ENCODE results near the gene FARP1.

Gene FARP1

GRCh38 chr13:98123176-98123575 is 19.7 kb upstream of the FARP1 start:
- H3K23ac ChIP-seq (ENCODE audit: low read length): no peak overlapping the region
- no peaks in the 10 kb centered on the region for H3K27me3 ChIP-seq (ENCODE audit: insufficient read depth, low read length)
- DNase-seq: no peak
- no peak overlapping the region for H2BK5ac ChIP-seq (ENCODE audit: low read depth, low read length, poor library complexity)
- no peak overlapping the region for H2AK5ac ChIP-seq (ENCODE audit: low read length)
- H3K36me3 ChIP-seq (ENCODE audit: control insufficient read depth in 1 of 2, insufficient read depth in 2 of 2, low read length in 2 of 2): no peaks in the 10 kb centered on the region
- H3K79me1 ChIP-seq (ENCODE audit: low read length): no peaks in the 10 kb centered on the region
- no peak overlapping the region for H4K91ac ChIP-seq (ENCODE audit: low read depth, low read length)
- no peak overlapping the region for H2BK12ac ChIP-seq (ENCODE audit: low read length)
- H2BK120ac ChIP-seq (ENCODE audit: insufficient read depth, low read length, poor library complexity): no peak overlapping the region
- H3K4me2 ChIP-seq (ENCODE audit: low read length): no peak overlapping the region
- WGBS (ENCODE audit: extremely low coverage, insufficient coverage, insufficient read length): no CpG with 5 or more reads among the region's 1 CpG
- H3K4ac ChIP-seq (ENCODE audit: low read depth, low read length): no peak overlapping the region
- no peak overlapping the region for H2AFZ ChIP-seq (ENCODE audit: insufficient read depth, low read length, poor library complexity)
- no peak overlapping the region for H3K4me3 ChIP-seq (ENCODE audit: low read depth, low read length)
- no peak overlapping the region for H3K14ac ChIP-seq (ENCODE audit: low read length)
- peaks cover 6% of the 10 kb centered on the region for H3K9me3 ChIP-seq (ENCODE audit: insufficient read depth, low read depth, low read length)
- H3K4me1 ChIP-seq (ENCODE audit: control insufficient read depth in 1 of 2, insufficient read depth in 2 of 2, low read length in 2 of 2): no peaks in the 10 kb centered on the region
- no peak overlapping the region for H3K9ac ChIP-seq (ENCODE audit: low read length)
- no peak overlapping the region for H3K27ac ChIP-seq (ENCODE audit: low read depth, low read length)
- H4K12ac ChIP-seq (ENCODE audit: low read depth, low read length): no peak overlapping the region
- no peaks in the 10 kb centered on the region for H3K79me2 ChIP-seq (ENCODE audit: control insufficient read depth, insufficient read depth, low read length, poor library complexity)
- H3K18ac ChIP-seq (ENCODE audit: low read length): no peak overlapping the region
- no peak overlapping the region for H4K8ac ChIP-seq (ENCODE audit: low read depth, low read length)

GRCh38 chr13:98129059-98129746 is 13.7 kb upstream of the FARP1 start:
- no CpG with 5 or more reads among the region's 5 CpGs for WGBS (ENCODE audit: extremely low coverage, insufficient coverage, insufficient read length)
- no peak overlapping the region for H4K8ac ChIP-seq (ENCODE audit: low read depth, low read length)
- no peak overlapping the region for H2BK120ac ChIP-seq (ENCODE audit: insufficient read depth, low read length, poor library complexity)
- no peak overlapping the region for H3K9ac ChIP-seq (ENCODE audit: low read length)
- H3K4ac ChIP-seq (ENCODE audit: low read depth, low read length): no peak overlapping the region
- no peak overlapping the region for H3K18ac ChIP-seq (ENCODE audit: low read length)
- H4K91ac ChIP-seq (ENCODE audit: low read depth, low read length): no peak overlapping the region
- no peaks in the 10 kb centered on the region for H3K4me1 ChIP-seq (ENCODE audit: control insufficient read depth in 1 of 2, insufficient read depth in 2 of 2, low read length in 2 of 2)
- no peak overlapping the region for H2BK5ac ChIP-seq (ENCODE audit: low read depth, low read length, poor library complexity)
- no peaks in the 10 kb centered on the region for H3K27me3 ChIP-seq (ENCODE audit: insufficient read depth, low read length)
- H4K12ac ChIP-seq (ENCODE audit: low read depth, low read length): no peak overlapping the region
- no peak overlapping the region for H2BK12ac ChIP-seq (ENCODE audit: low read length)
- no peak overlapping the region for H3K14ac ChIP-seq (ENCODE audit: low read length)
- no peak overlapping the region for H3K23ac ChIP-seq (ENCODE audit: low read length)
- H3K79me2 ChIP-seq (ENCODE audit: control insufficient read depth, insufficient read depth, low read length, poor library complexity): no peaks in the 10 kb centered on the region
- no peaks in the 10 kb centered on the region for H3K36me3 ChIP-seq (ENCODE audit: control insufficient read depth in 1 of 2, insufficient read depth in 2 of 2, low read length in 2 of 2)
- no peak overlapping the region for H3K27ac ChIP-seq (ENCODE audit: low read depth, low read length)
- no peak overlapping the region for H3K4me2 ChIP-seq (ENCODE audit: low read length)
- H3K9me3 ChIP-seq (ENCODE audit: insufficient read depth, low read depth, low read length): no peaks in the 10 kb centered on the region
- no peaks in the 10 kb centered on the region for H3K79me1 ChIP-seq (ENCODE audit: low read length)
- no peak for DNase-seq
- no peak overlapping the region for H2AK5ac ChIP-seq (ENCODE audit: low read length)
- no peak overlapping the region for H2AFZ ChIP-seq (ENCODE audit: insufficient read depth, low read length, poor library complexity)
- H3K4me3 ChIP-seq (ENCODE audit: low read depth, low read length): no peak overlapping the region

GRCh38 chr13:98133946-98134345 is 8.9 kb upstream of the FARP1 start:
- no peaks in the 10 kb centered on the region for H3K79me1 ChIP-seq (ENCODE audit: low read length)
- no peak overlapping the region for H2BK120ac ChIP-seq (ENCODE audit: insufficient read depth, low read length, poor library complexity)
- no peak overlapping the region for H3K27ac ChIP-seq (ENCODE audit: low read depth, low read length)
- H3K36me3 ChIP-seq (ENCODE audit: control insufficient read depth in 1 of 2, insufficient read depth in 2 of 2, low read length in 2 of 2): no peaks in the 10 kb centered on the region
- H3K4me3 ChIP-seq (ENCODE audit: low read depth, low read length): no peak overlapping the region
- H3K79me2 ChIP-seq (ENCODE audit: control insufficient read depth, insufficient read depth, low read length, poor library complexity): no peaks in the 10 kb centered on the region
- H2AK5ac ChIP-seq (ENCODE audit: low read length): no peak overlapping the region
- no peak overlapping the region for H3K23ac ChIP-seq (ENCODE audit: low read length)
- H3K27me3 ChIP-seq (ENCODE audit: insufficient read depth, low read length): no peaks in the 10 kb centered on the region
- no peak overlapping the region for H2BK5ac ChIP-seq (ENCODE audit: low read depth, low read length, poor library complexity)
- H3K9me3 ChIP-seq (ENCODE audit: insufficient read depth, low read depth, low read length): no peaks in the 10 kb centered on the region
- no peak overlapping the region for H3K9ac ChIP-seq (ENCODE audit: low read length)
- H4K91ac ChIP-seq (ENCODE audit: low read depth, low read length): no peak overlapping the region
- H3K4ac ChIP-seq (ENCODE audit: low read depth, low read length): no peak overlapping the region
- H2BK12ac ChIP-seq (ENCODE audit: low read length): no peak overlapping the region
- H2AFZ ChIP-seq (ENCODE audit: insufficient read depth, low read length, poor library complexity): no peak overlapping the region
- H3K18ac ChIP-seq (ENCODE audit: low read length): no peak overlapping the region
- whole genome bisulfite sequencing (ENCODE audit: extremely low coverage, insufficient coverage, insufficient read length): no CpG with 5 or more reads among the region's 3 CpGs
- H4K12ac ChIP-seq (ENCODE audit: low read depth, low read length): no peak overlapping the region
- DNase-seq: no peak
- H3K4me2 ChIP-seq (ENCODE audit: low read length): no peak overlapping the region
- H3K4me1 ChIP-seq (ENCODE audit: control insufficient read depth in 1 of 2, insufficient read depth in 2 of 2, low read length in 2 of 2): no peaks in the 10 kb centered on the region
- no peak overlapping the region for H3K14ac ChIP-seq (ENCODE audit: low read length)
- no peak overlapping the region for H4K8ac ChIP-seq (ENCODE audit: low read depth, low read length)

- Histone ChIP-seq H3K36me3 (ENCODE audit: control insufficient read depth in 1 of 2, insufficient read depth in 2 of 2, low read length in 2 of 2) (no peaks in the 10 kb centered on the region), H3K4me2 (ENCODE audit: low read length) (no peak overlapping the region), H2AFZ (ENCODE audit: insufficient read depth, low read length, poor library complexity) (no peak overlapping the region), H3K9ac (ENCODE audit: low read length) (no peak overlapping the region), H2BK120ac (ENCODE audit: insufficient read depth, low read length, poor library complexity) (no peak overlapping the region), H3K4ac (ENCODE audit: low read depth, low read length) (no peak overlapping the region), H4K12ac (ENCODE audit: low read depth, low read length) (no peak overlapping the region), H4K91ac (ENCODE audit: low read depth, low read length) (no peak overlapping the region), H3K23ac (ENCODE audit: low read length) (no peak overlapping the region), H2BK5ac (ENCODE audit: low read depth, low read length, poor library complexity) (no peak overlapping the region), H2AK5ac (ENCODE audit: low read length) (no peak overlapping the region), H3K14ac (ENCODE audit: low read length) (no peak overlapping the region), H3K9me3 (ENCODE audit: insufficient read depth, low read depth, low read length) (no peaks in the 10 kb centered on the region), H4K8ac (ENCODE audit: low read depth, low read length) (no peak overlapping the region), H3K79me2 (ENCODE audit: control insufficient read depth, insufficient read depth, low read length, poor library complexity) (no peaks in the 10 kb centered on the region), H3K18ac (ENCODE audit: low read length) (no peak overlapping the region), H2BK12ac (ENCODE audit: low read length) (no peak overlapping the region), H3K27ac (ENCODE audit: low read depth, low read length) (no peak overlapping the region), H3K27me3 (ENCODE audit: insufficient read depth, low read length) (no peaks in the 10 kb centered on the region), H3K79me1 (ENCODE audit: low read length) (no peaks in the 10 kb centered on the region), H3K4me1 (ENCODE audit: control insufficient read depth in 1 of 2, insufficient read depth in 2 of 2, low read length in 2 of 2) (no peaks in the 10 kb centered on the region), H3K4me3 (ENCODE audit: low read depth, low read length) (no peak overlapping the region)
- DNase-seq: no peak
- no CpG with 5 or more reads among the region's 1 CpG for WGBS (ENCODE audit: extremely low coverage, insufficient coverage, insufficient read length)
Measured at GRCh38 chr13:98134901-98135300, 8.0 kb upstream of the FARP1 start.

Data from trophoblast cell (in vitro differentiated cells and primary cell).